GM21825 (cell line): ENCODE results near the gene ABCB8.

Source experiments
- ATAC-seq: cut with Tn5 transposase; IDR thresholded peaks from one replicate; pipeline ENCODE4 v1.9.1; 2021; ENCODE audit warnings: mild to moderate bottlenecking, moderate library complexity; ENCODE audit not compliant: unreplicated experiment

ABCB8 gene

DNA sequence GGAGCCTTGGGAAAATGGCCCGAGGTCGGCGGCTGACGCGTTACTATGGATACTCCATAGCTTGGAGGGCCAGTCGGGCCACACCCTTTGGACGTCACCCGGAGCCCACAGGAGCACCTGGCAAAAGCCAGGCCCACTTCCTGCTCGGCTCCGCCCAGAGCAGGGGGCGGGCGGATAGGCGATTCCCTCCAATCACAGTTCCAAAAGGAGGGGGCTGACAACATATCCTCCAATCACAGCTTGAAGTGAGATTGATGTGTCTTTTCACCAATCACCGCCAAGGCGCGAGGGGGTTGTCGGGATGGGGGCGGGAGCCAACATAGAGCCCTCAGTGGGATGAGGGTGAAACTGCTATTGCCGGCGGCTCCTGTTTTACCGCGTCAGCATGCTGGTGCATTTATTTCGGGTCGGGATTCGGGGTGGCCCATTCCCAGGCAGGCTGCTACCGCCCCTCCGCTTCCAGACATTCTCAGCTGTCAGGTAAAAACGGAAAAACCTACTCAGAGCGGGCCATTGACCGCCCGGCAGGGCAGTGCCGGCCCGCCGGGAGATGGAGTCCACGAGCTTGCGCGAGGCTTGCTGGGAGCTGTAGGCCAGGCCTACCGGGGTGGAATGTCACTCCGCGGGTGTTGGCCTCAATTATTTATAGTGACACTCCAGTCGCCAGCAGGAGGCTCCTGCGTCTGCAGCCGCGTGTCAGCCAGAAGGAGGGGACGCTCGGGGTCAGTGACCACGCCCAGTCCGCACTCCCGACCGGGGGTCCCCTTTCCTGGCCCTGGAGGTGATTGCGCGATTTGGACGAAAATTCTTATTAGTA, at the start of gene ABCB8:
Gene ABCB8, plus strand, starts transcription at position 320 of the 817 bp plus-strand sequence. Its CDS starts 66 bp downstream, at position 386.
- peak; percentile 96 for ATAC-seq

DNA sequence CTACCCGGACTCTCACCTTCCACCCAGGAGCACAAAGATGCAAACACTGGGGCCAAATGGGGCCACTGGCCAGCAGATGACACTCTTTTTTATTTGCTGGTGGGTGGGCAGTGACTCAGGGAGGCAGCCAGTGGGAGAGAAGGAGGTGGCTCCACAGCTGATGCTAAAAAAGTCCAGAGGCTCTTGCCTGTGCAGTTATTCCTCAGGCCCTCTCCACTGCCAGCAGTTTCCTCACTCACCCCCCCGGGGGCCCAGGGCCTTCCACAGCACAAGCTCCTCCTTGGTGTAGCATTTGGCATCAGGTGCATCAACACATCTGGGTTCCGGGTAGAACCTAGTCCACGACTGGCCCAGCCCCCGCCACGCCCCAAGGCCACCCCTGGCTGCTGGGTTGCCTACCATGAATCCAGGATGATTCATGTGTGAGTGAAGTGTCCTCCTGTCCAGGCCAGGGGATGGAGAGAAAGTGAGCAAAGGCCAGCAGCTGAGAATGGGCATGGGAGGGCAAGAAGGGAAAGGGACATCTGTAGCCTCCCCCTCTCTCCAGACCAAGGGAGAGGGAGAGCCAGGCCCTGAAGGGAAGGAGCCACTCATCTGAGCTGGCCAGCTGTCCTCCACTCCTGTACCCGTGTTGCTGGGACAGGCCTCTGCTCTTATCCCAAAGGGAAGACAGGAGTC, 48.4 kb upstream of the ABCB8 start:
- ATAC-seq = no peak

DNA sequence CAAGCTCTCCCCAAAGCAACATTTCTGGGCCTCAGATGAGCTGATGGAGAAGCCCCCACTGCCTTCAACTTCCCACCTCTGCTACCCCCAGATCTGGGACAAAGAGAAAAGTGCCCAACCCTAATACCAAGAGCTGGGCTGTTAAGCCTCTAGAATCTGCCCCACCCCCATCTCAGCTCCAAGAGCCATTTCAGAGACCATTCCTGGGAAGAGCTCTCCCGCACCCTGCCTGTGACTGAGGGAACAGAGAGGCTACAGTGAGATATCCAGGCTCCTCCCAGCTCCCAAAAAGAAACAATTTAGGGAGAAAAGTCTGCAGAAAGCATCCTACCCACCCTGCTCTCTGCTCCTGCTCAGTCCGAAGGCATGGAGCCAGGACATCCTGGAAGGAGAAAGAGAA, 47.6 kb upstream of the ABCB8 start:
- ATAC-seq = no peak

DNA sequence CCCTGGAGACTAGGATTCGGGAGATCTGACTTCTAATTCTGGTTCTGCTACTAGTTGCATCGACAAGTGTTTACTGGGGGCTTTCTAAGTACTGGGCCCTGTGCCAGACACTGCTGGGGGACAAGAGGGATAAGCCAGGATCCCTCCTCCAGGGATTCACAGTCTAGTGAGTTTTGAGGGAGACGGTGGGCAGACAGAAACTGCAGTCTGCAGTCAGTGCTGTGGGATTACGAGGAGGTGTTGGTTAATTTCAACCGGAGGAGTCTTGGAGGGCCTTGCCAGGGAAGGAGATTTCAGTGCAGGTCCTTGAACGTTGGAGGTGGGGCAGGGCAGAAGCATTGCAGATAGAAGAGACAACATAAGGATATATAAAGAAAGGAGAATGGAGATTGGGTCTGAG, 46.6 kb upstream of the ABCB8 start:
- no peak for ATAC-seq

DNA sequence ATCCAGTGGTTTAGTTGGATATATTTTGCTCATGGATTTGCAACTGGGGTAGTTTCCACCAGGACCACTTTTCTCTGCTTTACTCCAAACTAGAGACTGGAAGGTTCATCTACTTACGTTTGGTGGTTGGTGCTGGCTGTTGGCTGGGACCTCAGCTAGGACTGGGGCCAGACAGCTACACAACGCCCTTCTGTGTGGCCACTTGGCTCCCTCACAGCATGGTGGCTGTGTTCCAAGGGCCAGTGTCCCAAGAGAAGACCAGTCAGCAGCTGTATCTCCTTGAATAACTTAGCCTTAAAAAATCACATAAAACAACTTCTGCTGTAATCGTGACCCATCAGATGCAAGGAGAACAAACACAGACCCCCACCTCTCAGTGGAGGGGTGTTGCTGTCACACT, 45.9 kb upstream of the ABCB8 start:
- no peak for ATAC-seq

DNA sequence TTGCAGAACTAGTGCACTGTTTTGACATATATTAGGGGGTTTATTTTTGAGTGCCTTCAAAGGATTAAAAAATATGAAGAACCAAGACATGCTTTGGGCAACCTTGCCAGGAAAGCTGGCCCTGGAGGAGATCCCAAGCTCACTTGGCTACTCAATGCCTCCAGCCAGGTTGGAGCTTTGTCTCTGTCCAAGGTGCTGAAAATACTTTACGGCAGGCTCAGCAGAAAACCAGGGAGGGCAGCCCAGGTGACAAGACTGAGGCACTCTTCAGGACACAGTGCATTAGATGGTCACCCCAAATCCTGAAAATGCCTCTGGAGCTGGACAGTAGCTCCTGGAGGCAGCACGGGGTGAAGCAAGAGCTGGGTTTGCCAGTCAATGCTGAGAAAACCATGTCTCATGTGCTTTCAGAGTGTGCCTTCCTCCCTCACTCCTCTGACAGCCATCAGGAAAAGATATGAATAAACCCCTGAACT, 44.3 kb upstream of the ABCB8 start:
- ATAC-seq = no peak

DNA sequence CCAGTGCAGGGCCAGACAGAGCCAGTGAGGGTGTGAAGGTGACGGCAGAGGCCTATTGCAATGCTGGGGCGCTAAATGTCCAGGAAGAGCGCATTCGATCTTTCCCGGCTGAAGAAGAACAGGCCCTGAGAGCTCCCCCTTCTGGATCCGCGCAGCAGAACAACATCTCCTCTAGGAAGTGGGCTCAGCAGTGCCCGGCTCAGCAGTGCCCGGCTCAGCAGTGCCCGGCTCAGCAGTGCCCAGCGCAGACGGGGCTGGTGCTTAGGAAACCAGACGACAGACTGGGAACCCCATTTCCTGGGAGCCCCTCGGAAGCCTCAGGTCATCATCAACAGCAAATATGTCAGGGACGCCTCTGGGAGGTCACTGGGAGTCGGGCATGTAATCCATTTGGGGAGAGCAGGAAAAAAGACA, 42.1 kb upstream of the ABCB8 start:
- no peak for ATAC-seq

DNA sequence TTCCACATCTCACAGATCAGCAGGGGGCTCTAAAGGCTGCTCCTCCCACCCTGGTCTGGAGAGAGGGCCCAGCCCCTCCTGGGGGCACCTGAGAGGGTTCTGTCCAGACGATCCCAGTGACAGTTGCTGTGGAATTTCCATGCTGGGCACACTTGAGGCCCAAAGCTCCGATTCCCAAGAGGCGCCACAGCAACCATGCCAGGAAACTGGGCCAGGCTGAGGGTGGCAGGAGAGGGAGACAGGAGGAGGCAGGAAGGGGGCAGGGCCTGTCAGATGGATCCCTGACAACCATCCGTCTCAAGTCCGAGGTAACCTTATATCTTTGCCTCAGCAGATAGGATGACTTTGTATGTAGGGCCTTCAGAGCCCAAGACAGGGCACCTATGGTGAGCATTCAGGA, 41.7 kb upstream of the ABCB8 start:
- ATAC-seq = no peak

DNA sequence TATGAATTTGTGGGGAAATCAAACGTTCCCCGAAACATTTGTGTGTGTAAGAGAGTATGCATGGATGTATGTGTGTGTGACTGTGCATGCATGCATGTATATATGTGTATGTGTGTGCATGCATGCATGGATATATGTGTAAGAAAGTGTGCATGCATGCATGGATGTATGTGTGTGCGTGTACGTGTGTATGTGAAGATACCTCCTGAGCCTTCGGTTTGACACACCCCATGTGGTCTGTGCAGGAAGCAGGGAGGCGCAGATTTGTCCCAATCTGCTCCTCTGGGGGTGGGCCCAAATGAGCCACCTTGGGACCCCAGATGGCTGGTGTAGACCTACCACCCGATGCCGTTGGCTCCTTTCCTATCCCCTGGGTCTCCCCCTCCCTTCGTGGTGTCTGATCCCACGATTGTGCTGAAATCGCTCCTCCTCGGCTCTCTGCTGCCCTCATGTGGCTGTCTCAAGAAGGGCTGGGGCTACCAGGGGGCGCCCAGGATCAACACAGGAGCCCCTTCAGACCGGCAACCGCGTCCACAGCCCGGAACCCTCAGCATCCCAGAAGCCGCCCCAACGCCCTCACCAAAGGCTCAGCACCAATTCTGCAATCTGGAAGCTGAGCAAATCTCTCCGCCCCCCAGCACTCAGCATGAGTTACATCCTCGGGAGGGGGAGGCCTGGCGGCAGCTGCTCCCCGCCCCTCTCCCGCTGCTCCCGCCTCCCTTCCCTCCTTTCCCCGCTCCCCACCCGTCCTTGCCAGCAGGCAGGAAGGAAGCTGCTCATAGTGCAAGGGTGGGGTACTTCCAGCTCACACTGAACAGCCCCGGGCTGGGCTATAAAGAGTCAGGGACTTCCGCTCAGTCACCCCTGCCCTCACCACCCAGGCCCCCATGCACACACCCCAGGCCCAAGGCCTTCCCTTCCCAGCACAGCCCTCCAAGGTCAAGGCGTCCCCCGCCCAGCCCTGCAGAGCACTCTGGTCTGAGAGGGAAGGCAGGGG, 39.7 kb upstream of the ABCB8 start:
- no peak for ATAC-seq

DNA sequence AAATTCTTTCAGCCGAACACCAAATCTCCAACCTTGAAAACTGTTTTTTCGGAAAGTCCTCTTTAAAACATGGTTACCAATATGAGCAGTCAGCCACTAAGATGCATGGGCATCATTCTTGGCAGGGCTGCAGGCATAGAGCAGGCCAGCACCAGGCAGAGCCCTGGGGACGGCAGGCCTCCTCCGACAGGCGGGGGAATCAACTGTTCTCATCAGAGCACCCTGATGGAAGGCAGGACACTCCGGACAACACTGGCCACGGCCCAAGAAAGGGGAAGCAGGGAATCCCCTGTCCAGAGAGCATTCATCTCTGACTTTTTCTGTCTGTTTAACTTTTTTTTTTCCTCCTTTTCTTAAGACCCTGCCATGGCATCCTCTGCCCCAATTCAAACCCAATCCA, 38.8 kb upstream of the ABCB8 start:
- no peak for ATAC-seq

DNA sequence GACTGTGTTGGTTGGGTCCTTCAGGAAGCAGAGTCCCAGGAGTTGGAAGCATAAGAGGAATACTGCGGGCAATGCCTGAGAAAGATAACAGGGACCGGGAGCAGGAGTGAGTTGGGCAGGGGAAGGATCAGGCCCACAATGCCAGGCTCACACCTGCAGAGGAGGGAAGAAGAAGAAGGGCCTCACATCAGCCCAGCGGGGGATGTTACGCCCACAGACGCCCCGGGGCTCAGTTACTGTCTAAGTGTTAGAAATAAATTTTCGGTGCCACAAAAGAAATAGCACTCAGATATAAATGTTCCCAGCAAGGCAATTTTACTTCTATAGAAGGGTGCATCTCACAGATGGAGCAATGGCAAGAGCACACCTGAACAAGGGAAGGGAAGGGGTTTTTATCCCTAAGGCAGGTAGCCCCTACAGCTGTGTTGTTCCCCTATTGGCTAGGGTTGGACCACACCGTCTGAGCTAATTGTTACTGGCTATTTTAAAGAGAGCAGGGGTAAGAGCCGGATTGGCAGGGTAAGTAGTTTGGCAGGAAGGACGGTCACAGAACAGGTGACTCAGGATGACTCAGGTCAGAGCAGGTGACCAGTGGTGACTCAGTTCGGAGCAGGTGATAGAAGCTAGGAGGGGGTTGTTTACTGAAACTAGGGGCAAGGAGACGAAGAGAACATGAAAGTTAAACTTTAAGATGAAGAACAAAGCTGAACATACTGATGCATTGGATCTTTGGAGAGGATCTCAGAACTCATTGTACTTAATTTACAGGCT, 37.6 kb upstream of the ABCB8 start, which contains the start of gene NOS3:
Gene NOS3, plus strand, starts transcription at position 602 of the 771 bp plus-strand sequence. CDS start 2,787 bp downstream, outside the sequence.
- ATAC-seq = no peak

DNA sequence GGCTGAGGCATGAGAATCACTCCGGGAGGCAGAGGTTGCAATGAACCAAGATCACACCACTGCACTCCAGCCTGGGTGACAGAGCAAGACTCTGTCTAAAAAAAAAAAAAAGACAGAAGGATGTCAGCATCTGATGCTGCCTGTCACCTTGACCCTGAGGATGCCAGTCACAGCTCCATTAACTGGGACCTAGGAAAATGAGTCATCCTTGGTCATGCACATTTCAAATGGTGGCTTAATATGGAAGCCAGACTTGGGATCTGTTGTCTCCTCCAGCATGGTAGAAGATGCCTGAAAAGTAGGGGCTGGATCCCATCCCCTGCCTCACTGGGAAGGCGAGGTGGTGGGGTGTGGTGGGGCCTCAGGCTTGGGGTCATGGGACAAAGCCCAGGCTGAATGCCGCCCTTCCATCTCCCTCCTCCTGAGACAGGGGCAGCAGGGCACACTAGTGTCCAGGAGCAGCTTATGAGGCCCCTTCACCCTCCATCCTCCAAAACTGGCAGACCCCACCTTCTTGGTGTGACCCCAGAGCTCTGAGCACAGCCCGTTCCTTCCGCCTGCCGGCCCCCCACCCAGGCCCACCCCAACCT, 36.1 kb upstream of the ABCB8 start:
- no peak for ATAC-seq

DNA sequence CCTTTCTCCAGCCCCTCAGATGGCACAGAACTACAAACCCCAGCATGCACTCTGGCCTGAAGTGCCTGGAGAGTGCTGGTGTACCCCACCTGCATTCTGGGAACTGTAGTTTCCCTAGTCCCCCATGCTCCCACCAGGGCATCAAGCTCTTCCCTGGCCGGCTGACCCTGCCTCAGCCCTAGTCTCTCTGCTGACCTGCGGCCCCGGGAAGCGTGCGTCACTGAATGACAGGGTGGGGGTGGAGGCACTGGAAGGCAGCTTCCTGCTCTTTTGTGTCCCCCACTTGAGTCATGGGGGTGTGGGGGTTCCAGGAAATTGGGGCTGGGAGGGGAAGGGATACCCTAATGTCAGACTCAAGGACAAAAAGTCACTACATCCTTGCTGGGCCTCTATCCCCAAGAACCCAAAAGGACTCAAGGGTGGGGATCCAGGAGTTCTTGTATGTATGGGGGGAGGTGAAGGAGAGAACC, 35.4 kb upstream of the ABCB8 start:
- ATAC-seq = no peak

DNA sequence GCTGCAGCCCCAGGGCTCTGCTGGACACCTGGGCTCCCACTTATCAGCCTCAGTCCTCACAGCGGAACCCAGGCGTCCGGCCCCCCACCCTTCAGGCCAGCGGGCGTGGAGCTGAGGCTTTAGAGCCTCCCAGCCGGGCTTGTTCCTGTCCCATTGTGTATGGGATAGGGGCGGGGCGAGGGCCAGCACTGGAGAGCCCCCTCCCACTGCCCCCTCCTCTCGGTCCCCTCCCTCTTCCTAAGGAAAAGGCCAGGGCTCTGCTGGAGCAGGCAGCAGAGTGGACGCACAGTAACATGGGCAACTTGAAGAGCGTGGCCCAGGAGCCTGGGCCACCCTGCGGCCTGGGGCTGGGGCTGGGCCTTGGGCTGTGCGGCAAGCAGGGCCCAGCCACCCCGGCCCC, 34.7 kb upstream of the ABCB8 start:
- ATAC-seq = no peak

DNA sequence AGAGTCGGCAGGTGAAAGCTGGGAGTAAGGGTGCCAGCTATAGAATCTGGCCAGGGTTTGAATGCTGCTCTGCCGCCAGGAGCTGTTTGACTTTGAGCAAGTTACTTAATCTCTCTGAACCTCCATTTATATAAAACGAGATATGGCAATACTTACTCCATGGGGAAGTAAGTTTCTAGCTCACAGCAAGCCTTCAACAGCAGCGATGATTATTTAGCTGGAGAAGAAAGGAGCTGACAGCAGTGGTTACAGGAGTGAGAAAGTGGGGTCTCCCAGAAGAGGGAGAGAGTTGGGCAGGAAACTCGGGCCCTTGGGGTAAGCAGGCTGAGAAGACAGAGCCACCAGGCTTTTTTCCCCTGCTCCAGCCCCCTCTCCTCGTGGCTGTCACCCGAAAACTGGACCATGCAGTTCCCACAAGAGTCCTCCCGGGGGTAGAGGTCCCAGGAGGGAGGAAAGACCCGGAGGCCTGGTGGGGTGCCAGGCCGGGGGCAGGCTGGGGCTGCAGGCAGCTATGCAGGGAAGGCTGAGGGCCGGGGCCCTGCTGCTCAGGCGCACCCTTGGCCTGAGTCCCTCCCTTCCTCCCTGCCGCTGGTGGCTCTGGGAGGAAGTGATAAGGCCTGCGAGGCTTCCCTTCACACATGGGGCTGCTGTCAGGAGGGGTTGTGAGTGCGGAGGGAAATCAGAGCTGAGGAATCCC, 34.0 kb upstream of the ABCB8 start:
- ATAC-seq = no peak

DNA sequence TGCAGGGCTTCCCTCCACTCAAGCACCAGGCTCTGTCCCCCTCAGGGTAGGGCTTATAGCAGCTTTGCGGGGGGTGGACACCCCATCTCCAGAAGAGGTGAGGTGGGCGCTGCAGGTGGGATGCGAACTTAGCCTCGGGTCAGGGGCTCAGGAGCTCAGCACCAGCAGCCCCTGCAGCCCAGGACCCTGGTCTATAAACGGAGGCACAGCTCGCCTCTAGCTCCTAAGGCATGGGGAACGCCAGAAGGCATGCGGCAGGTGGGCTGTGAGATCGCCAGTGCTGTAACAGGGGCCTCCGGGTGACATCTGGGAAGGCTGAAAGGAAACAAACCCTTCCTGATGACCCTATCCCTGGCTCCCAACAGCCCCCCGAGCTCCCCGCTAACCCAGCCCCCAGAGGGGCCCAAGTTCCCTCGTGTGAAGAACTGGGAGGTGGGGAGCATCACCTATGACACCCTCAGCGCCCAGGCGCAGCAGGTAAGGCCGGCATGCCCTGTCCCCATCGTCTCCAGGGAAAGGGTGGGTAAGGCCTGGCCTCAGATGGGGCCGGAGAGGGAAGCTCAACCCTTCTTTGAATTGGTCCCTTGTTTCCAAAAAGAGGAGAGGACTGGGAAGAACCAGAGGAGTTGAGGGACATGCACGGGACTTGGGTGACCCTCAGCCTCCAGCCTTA, 33.3 kb upstream of the ABCB8 start:
- ATAC-seq = no peak

DNA sequence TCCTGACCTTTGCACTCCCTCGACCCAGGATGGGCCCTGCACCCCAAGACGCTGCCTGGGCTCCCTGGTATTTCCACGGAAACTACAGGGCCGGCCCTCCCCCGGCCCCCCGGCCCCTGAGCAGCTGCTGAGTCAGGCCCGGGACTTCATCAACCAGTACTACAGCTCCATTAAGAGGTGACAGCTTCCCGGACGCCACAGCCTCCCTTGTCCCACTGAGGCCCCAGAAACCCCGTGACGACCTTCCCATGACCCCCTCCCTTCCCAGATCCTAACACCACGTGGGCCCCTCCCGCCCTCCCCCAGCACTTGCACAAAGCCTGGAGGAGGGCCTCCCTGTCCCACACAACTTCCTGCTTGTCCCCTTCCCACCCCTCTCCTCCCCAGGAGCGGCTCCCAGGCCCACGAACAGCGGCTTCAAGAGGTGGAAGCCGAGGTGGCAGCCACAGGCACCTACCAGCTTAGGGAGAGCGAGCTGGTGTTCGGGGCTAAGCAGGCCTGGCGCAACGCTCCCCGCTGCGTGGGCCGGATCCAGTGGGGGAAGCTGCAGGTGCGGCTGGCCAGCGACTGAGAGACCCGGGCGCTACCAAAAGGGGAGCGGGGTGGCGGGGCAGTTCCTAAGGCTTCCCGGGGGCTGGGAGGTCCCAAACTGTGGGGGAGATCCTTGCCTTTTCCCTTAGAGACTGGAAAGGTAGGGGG, 31.7 kb upstream of the ABCB8 start:
- ATAC-seq = no peak

DNA sequence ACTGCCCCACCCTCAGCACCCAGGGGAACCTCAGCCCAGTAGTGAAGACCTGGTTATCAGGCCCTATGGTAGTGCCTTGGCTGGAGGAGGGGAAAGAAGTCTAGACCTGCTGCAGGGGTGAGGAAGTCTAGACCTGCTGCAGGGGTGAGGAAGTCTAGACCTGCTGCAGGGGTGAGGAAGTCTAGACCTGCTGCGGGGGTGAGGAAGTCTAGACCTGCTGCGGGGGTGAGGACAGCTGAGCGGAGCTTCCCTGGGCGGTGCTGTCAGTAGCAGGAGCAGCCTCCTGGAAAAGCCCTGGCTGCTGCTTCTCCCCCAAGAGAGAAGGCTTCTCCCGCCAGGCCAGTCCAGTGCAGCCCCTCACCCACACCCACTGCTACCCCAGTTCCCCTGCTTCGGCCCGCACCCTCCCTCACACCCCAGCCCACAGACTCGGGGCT, 31.2 kb upstream of the ABCB8 start:
- ATAC-seq = no peak
